Measurements from ENCODE around the gene SCIN. TPM values are rescaled to one million over a fixed set of nuclear protein-coding genes. Genes with fewer than 3 reads are reported as not detected.

Gene SCIN
- under 0.01 TPM in 2 replicates for total RNA-seq

DNA sequence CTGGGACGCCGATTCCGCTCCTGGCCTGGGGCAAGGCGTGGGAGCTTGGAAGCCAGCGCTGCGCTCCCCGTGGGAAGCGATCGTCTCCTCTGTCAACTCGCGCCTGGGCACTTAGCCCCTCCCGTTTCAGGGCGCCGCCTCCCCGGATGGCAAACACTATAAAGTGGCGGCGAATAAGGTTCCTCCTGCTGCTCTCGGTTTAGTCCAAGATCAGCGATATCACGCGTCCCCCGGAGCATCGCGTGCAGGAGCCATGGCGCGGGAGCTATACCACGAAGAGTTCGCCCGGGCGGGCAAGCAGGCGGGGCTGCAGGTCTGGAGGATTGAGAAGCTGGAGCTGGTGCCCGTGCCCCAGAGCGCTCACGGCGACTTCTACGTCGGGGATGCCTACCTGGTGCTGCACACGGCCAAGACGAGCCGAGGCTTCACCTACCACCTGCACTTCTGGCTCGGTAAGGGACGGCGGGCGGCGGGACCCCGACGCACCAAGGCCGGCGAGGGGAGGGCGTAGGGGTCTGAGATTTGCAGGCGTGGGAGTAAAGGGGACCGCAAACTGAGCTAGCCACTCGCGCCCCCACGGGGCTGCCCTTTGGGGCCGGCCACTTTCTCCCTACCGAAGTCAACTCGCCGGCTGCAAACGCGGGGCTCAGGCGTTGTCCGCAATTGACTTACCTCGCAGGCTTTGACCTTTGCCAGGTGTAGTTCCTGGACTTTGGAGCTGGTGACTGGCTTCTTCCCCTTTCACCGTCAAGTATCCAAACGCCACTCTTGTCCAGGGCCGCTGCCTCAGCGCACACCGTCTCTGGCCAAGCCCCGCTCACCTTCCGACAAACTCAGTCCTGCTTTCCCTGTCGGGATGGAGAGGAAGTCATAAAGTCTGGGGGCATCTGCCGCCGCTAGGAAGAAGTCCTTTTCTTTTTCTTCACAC, at the start of gene SCIN:
Gene SCIN, plus strand, starts transcription at position 187 of the 928 bp plus-strand sequence. Its CDS starts 67 bp downstream, at position 254.

GRCh38 chr7:12686891-12687717, 116.6 kb downstream of the SCIN start, which contains the start of gene ARL4A:
ARL4A (plus strand) TSS chr7:12687633; CDS start chr7:12688255, 622 bp downstream.

Other genes with a start within 250 kb of the SCIN start
- 0.15 TPM in 1 of 2 replicates, not detected in the other for gene VWDE, start 166.9 kb upstream of the SCIN start, total RNA-seq
- 12.7 and 32.7 TPM in 2 replicates for gene ARL4A, start 116.9 kb downstream of the SCIN start, total RNA-seq